HL-60 (cell line): ENCODE data around the gene MPND.

Experiments
- DNase-seq, 2 experiments: peaks; one replicate each; pipeline ENCODE4 v3.0.0-alpha.2; 2010 to 2020; ENCODE audit warnings: low read depth in 1 of 2, low spot score in 1 of 2
- H3K27ac ChIP-seq: fragments of 250-450 bp; sonication (Bioruptor Pico); replicated peaks from 2 replicates; pipeline ENCODE4 v1.5.1; 2020; ENCODE audit warnings: mild to moderate bottlenecking, moderate library complexity
- H3K27me3 ChIP-seq: fragments of 250-450 bp; sonication (Bioruptor Pico); 2 replicates; pipeline ENCODE4 v1.5.1; 2021; ENCODE audit warnings: mild to moderate bottlenecking, moderate library complexity; ENCODE audit not compliant: insufficient read depth, poor library complexity, severe bottlenecking
- H3K4me3 ChIP-seq: replicated peaks from 2 replicates; pipeline ENCODE4 v1.5.1; 2011; ENCODE audit warnings: mild to moderate bottlenecking, control low read depth, low read length; ENCODE audit not compliant: insufficient read depth
- GABPA ChIP-seq: IDR thresholded peaks from 2 replicates; pipeline ENCODE4 v1.6.1; 2012; ENCODE audit warnings: low read depth
- POLR2AphosphoS5 ChIP-seq: IDR thresholded peaks from 2 replicates; pipeline ENCODE4 v1.6.1; 2012; ENCODE audit warnings: low read depth
- REST ChIP-seq: IDR thresholded peaks from 2 replicates; pipeline ENCODE4 v1.6.1; 2012; ENCODE audit warnings: low read depth; ENCODE audit not compliant: insufficient replicate concordance
- SPI1 ChIP-seq: IDR thresholded peaks from 2 replicates; pipeline ENCODE4 v1.6.1; 2012; ENCODE audit warnings: low read depth, mild to moderate bottlenecking, borderline replicate concordance
- TF ChIP-seq, protein P1 (sequence below): IDR thresholded peaks from one replicate; pipeline ENCODE4 v1.5.1; 2011; ENCODE audit warnings: low read length, control low read depth, inconsistent platforms; ENCODE audit not compliant: insufficient read depth

MPND gene

GRCh38 chr19:4373601-4374497, 30.5 kb downstream of the MPND start:
- no peak overlapping the region for H3K4me3 ChIP-seq
- no peaks in the 10 kb centered on the region for H3K27me3 ChIP-seq
- H3K27ac ChIP-seq: peak overlapping the region; percentile 74
- DNase-seq: peak in 1 of 2 experiments; percentile 54
- no peak for TF ChIP-seq REST
- TF ChIP-seq, protein P1, sequence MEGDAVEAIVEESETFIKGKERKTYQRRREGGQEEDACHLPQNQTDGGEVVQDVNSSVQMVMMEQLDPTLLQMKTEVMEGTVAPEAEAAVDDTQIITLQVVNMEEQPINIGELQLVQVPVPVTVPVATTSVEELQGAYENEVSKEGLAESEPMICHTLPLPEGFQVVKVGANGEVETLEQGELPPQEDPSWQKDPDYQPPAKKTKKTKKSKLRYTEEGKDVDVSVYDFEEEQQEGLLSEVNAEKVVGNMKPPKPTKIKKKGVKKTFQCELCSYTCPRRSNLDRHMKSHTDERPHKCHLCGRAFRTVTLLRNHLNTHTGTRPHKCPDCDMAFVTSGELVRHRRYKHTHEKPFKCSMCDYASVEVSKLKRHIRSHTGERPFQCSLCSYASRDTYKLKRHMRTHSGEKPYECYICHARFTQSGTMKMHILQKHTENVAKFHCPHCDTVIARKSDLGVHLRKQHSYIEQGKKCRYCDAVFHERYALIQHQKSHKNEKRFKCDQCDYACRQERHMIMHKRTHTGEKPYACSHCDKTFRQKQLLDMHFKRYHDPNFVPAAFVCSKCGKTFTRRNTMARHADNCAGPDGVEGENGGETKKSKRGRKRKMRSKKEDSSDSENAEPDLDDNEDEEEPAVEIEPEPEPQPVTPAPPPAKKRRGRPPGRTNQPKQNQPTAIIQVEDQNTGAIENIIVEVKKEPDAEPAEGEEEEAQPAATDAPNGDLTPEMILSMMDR: no peak
- TF ChIP-seq SPI1: no peak
- TF ChIP-seq POLR2AphosphoS5: no peak
- no peak for TF ChIP-seq GABPA

- peak overlapping the region; percentile 74 for H3K27ac ChIP-seq
- H3K4me3 ChIP-seq: no peak overlapping the region
- DNase-seq: peak; percentile 60 to 75
Measured at GRCh38 chr19:4374498-4375163, 31.3 kb downstream of the MPND start.

GRCh38 chr19:4375164-4376027, 32.0 kb downstream of the MPND start:
- Histone ChIP-seq H3K4me3 (no peak overlapping the region), H3K27ac (peak overlapping the region; percentile 74)

More at GRCh38 chr19:4374498-4375163, 31.3 kb downstream of the MPND start:
- TF ChIP-seq GABPA (no peak), SPI1 (no peak)
- TF ChIP-seq, protein P1: no peak
- no peaks in the 10 kb centered on the region for H3K27me3 ChIP-seq

More at GRCh38 chr19:4375164-4376027, 32.0 kb downstream of the MPND start:
- TF ChIP-seq, protein P1: peak; percentile 15
- no peak for TF ChIP-seq SPI1
- no peaks in the 10 kb centered on the region for H3K27me3 ChIP-seq
- peak; percentile 54 to 70 for DNase-seq
